ENCODE data around the gene MFAP5.
"Not testable (repeated sequence)": the region's sequence is repeated elsewhere in the genome, so short reads cannot be mapped to it uniquely, and the experiment has no call there.

Gene MFAP5

DNA sequence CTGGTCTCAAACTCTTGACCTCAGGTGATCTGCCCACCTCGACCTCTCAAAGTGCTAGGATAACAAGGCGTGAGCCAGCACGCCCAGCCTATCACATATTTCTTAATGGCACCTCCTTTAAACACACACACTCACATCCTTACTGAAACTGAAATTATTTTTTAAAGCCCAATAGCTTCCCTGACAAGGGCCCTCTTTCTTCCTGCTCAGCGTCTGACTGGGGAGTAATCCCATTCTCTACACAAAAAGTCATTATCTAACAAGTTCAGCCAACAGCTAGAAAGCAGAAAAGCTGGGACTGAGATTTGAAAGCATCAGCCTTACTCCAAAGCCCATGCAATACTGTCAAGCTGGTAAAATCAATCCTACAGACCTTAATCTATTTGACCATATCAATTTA lies 40.0 kb downstream of the MFAP5 start:
- H3K4me1 Mint-ChIP-seq (ENCODE audit: low read depth), result no peaks in the 10 kb centered on the region
- no peaks in the 10 kb centered on the region for H3K9me3 Mint-ChIP-seq (ENCODE audit: low read depth)
- H3K36me3 Mint-ChIP-seq, result no peaks in the 10 kb centered on the region
- H3K27ac Mint-ChIP-seq, result no peak overlapping the region
- no peak overlapping the region for H3K4me3 Mint-ChIP-seq
- H3K27me3 Mint-ChIP-seq, result no peaks in the 10 kb centered on the region

DNA sequence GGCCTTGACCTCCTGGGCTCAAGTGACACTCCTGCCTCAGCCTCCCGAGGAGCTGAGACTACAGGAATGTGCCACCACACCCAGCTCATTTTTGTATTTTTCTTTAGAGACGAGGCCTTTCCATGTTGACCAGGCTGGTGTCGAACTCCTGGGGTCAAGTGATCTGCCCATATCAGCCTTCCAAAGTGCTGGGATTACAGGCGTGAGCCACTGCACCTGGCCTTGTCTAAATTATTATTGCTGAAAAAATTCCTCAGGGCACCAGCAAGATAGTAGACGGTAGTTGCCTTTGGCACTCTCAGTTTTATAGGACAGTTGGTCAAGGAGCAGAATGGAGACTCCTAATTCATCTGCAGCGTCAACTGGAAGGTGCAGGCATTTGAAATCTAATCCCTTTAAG lies 47.4 kb downstream of the MFAP5 start:
- no peaks in the 10 kb centered on the region for H3K4me1 Mint-ChIP-seq (ENCODE audit: low read depth)
- H3K4me3 Mint-ChIP-seq, result no peak overlapping the region
- H3K27me3 Mint-ChIP-seq, result no peaks in the 10 kb centered on the region
- no peaks in the 10 kb centered on the region for H3K36me3 Mint-ChIP-seq
- no peak overlapping the region for H3K27ac Mint-ChIP-seq
- no peaks in the 10 kb centered on the region for H3K9me3 Mint-ChIP-seq (ENCODE audit: low read depth)

DNA sequence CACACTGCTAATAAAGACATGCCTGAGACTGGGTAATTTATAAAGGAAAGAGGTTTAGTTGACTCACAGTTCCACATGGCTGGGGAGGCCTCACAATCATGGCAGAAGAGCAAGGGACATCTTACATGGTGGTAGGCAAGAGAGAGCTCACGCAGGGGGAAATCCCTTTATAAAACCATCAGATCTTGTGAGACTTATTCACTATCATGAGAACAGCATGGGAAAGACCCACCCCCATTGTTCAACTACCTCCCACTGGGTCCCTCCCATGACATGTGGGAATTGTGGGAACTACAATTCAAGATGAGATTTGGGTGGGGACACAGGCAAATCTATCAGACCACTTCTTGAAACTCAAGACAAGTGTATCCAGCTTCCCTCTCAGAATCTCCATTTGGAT lies 48.7 kb downstream of the MFAP5 start:
- not testable (repeated sequence) for H3K27me3 Mint-ChIP-seq; H3K4me3 Mint-ChIP-seq; H3K4me1 Mint-ChIP-seq (ENCODE audit: low read depth); H3K27ac Mint-ChIP-seq; H3K36me3 Mint-ChIP-seq; H3K9me3 Mint-ChIP-seq (ENCODE audit: low read depth)

DNA sequence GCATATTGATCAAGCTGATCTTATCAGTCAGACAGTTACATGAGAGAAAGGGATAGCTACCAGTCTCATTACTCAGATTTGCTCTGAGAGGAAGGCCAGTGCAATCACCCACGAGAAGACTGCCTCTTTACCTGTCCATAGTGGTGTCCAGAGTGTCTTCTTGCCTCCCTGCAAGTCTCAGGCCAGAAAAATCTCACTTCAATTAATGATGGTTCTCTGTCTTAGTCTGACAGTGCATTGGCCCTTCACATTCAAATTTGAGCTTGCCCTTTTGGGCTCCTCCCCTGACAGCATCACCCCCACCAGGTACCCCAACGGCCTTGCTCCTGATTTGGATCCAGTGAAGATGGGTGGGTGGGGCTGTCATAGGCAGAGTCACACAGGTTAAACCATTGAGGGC lies 50.0 kb downstream of the MFAP5 start, which contains the start of gene AICDA:
Gene AICDA, minus strand, starts transcription at position 231 of the 400 bp plus-strand sequence. Its CDS starts 92 bp downstream, at position 139.
- Mint-ChIP-seq H3K27me3 (no peaks in the 10 kb centered on the region), H3K36me3 (no peaks in the 10 kb centered on the region), H3K4me3 (no peak within 1 kb of the TSS), H3K27ac (no peak within 1 kb of the TSS), H3K4me1 (ENCODE audit: low read depth) (peaks cover 10% of the 10 kb centered on the region), H3K9me3 (ENCODE audit: low read depth) (no peaks in the 10 kb centered on the region)

DNA sequence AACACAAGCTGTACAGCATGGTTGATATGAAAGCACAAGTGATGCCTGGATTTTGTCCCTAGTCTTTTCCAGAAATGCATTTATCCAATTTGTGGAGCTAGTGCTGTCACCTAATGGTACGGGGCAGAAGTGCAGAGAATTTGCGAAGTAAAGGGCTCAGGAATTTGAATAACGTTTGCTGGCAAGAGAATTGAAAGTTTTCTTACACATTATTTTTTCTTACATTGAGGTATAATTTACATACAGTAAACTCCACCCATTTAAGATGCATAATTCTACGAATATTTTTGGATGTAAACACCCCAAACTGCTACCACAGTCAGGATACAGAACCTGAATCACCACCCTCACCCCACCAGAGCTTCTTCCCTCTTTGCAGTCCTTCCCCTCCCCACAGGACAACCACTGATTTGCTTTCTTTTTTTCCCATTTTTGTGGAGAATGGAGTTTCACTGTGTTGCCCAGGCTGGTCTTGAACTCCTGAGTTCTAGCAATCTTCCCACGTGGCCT lies 53.5 kb downstream of the MFAP5 start:
- Mint-ChIP-seq H3K4me3 (no peak overlapping the region), H3K4me1 (ENCODE audit: low read depth) (peaks cover 10% of the 10 kb centered on the region), H3K36me3 (no peaks in the 10 kb centered on the region), H3K27ac (no peak overlapping the region), H3K27me3 (no peaks in the 10 kb centered on the region), H3K9me3 (ENCODE audit: low read depth) (no peaks in the 10 kb centered on the region)

DNA sequence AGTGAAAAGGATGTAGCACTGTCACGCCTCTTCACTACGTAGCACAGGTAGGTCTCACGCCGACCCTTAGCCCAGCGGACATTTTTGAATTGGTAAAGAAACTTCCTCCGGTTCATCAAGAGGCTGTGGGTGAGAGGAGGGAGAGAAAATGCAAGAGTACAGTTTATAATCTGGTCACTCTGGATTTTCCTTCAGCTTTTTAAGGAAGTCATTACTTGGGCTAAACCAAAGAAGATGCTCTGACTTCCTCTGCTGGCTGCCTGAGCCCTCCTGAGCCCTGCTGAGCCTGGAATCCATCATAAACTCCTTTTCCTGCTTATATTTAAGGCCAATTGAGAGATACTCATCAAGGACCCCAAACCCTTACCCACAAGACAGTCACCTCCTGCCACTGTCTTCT lies 55.7 kb downstream of the MFAP5 start:
- no peaks in the 10 kb centered on the region for H3K9me3 Mint-ChIP-seq (ENCODE audit: low read depth)
- no peak overlapping the region for H3K4me3 Mint-ChIP-seq
- peaks cover 10% of the 10 kb centered on the region for H3K4me1 Mint-ChIP-seq (ENCODE audit: low read depth)
- no peaks in the 10 kb centered on the region for H3K36me3 Mint-ChIP-seq
- H3K27ac Mint-ChIP-seq, result no peak overlapping the region
- peaks cover 2% of the 10 kb centered on the region for H3K27me3 Mint-ChIP-seq

DNA sequence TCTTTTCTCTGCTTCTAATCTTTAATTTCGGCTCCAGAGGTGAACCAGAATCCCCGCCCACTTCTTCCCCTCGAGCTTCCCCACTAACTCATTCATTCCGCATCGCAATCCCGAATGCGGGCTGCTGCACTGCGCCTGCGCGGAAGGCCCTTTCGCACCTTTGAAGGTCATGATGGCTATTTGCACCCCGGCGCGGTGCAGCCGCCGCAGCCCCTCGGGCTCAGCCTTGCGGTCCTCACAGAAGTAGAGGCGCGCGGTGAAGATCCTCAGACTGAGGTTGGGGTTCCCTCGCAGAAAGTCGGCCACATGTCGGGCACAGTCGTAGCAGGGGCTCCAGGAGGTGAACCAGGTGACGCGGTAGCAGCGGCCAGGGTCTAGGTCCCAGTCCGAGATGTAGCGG lies 57.6 kb downstream of the MFAP5 start:
- Mint-ChIP-seq H3K27ac (no peak overlapping the region), H3K27me3 (peaks cover 2% of the 10 kb centered on the region), H3K4me1 (ENCODE audit: low read depth) (peaks cover 10% of the 10 kb centered on the region), H3K36me3 (no peaks in the 10 kb centered on the region), H3K9me3 (ENCODE audit: low read depth) (no peaks in the 10 kb centered on the region), H3K4me3 (no peak overlapping the region)

DNA sequence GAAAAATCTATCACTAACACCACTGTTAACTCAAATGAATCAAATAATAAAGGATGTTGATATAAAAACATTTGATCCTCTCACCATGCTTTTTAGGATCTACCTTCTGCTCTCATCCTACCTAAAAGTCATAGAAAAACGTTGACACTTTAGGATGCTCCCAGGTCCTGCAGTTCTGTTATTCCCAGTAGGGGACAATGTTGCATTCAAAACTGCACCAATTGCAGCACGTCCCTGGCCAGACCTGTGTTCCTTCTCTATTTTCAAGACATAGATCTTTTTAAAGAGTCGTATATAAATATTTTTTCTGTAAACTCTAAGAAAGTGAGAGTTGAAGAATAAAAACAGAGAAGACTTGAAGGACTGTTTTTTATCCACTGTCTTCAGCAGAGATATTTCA lies 58.8 kb downstream of the MFAP5 start:
- Mint-ChIP-seq H3K27ac (no peak overlapping the region), H3K27me3 (peaks cover 2% of the 10 kb centered on the region), H3K4me1 (ENCODE audit: low read depth) (peaks cover 2% of the 10 kb centered on the region), H3K9me3 (ENCODE audit: low read depth) (no peaks in the 10 kb centered on the region), H3K4me3 (no peak overlapping the region), H3K36me3 (no peaks in the 10 kb centered on the region)

DNA sequence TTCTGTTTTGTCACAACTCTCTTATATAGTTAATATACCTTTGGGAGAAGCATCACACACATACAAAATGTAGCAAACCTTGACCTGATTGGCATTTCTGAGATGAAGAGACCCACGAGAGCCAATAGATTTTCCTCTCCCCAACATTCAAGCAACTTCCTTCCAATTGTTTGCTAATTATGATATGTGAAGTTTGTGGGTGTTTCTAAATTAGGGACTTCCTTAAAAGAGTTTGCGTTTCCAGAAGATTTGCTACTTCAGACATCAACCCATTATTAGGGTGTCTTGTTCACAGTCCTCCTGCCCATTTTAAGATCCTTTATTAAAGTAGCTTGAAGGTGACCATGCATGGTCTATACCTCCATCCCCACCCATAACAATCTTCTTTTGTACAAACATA lies 59.3 kb downstream of the MFAP5 start:
- H3K9me3 Mint-ChIP-seq (ENCODE audit: low read depth), result no peaks in the 10 kb centered on the region
- peaks cover 2% of the 10 kb centered on the region for H3K27me3 Mint-ChIP-seq
- H3K4me3 Mint-ChIP-seq, result no peak overlapping the region
- no peaks in the 10 kb centered on the region for H3K36me3 Mint-ChIP-seq
- H3K4me1 Mint-ChIP-seq (ENCODE audit: low read depth), result no peaks in the 10 kb centered on the region
- no peak overlapping the region for H3K27ac Mint-ChIP-seq

DNA sequence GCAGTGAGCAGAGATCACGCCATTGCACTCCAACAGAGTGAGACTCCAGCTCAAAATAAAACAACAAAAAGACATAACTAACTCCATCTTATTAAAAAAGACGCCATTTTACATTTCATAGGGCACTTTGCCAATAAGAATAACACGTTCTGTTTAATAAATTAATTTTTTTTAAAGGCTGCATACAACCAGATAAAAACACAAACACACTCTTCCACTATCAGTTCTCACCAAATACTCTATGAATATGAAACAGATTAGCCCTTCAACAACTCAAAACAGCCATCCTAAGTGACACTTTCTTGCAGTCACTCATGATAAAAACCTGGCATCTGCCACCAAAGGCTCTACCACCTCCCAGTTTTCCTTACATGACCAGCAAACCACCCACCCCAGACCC lies 66.1 kb downstream of the MFAP5 start:
- Mint-ChIP-seq H3K27me3 (no peaks in the 10 kb centered on the region), H3K9me3 (ENCODE audit: low read depth) (no peaks in the 10 kb centered on the region), H3K27ac (no peak overlapping the region), H3K4me3 (no peak overlapping the region), H3K36me3 (no peaks in the 10 kb centered on the region), H3K4me1 (ENCODE audit: low read depth) (no peaks in the 10 kb centered on the region)

Measured in activated naive CD8-positive, alpha-beta T cell (primary cell).